Measurements from ENCODE around the gene OTOA.
"Not testable (repeated sequence)": the region's sequence is repeated elsewhere in the genome, so short reads cannot be mapped to it uniquely, and the experiment has no call there.

OTOA gene

GRCh38 chr16:21641916-21642315 lies 21.9 kb upstream of the OTOA start:
- H3K36me3 ChIP-seq (ENCODE audit: control insufficient read depth, insufficient read depth, low read length) = peaks cover 5% of the 10 kb centered on the region; the same call in 1 of the 2 replicates
- no peak overlapping the region for H3K4me3 ChIP-seq (ENCODE audit: low read depth, low read length)
- no peaks in the 10 kb centered on the region for H3K27me3 ChIP-seq (ENCODE audit: control insufficient read depth, insufficient read depth, low read length)
- H3K4me1 ChIP-seq (ENCODE audit: control insufficient read depth, insufficient read depth, low read length) = no peaks in the 10 kb centered on the region
- H3K27ac ChIP-seq (ENCODE audit: low read depth, low read length) = no peak overlapping the region
- H3K9ac ChIP-seq (ENCODE audit: low read depth, low read length) = no peak overlapping the region
- no peaks in the 10 kb centered on the region for H3K9me3 ChIP-seq (ENCODE audit: control insufficient read depth, insufficient read depth, low read length)

DNA sequence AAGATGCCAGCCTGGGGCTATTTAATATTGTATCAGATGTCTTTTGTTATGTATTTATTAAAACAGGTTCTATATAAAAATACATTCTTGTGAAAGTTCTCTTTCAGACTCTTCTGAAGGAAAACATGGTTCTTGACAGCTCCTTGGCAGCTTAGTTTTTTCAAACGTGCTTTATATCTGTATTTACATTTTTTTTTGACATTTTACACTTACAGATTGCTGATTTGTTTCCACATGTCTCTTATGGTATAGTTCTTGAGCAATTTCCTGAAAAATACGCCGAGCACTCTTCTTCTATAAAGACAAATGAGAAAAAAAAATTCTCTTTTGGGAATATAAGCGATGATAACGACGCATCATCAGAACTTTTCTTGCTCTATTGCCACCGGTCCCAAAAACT lies 20.9 kb upstream of the OTOA start:
- Histone ChIP-seq H3K9me3 (ENCODE audit: control insufficient read depth, insufficient read depth, low read length) (no peaks in the 10 kb centered on the region), H3K4me3 (ENCODE audit: low read depth, low read length) (no peak overlapping the region), H3K27ac (ENCODE audit: low read depth, low read length) (no peak overlapping the region), H3K36me3 (ENCODE audit: control insufficient read depth, insufficient read depth, low read length) (peaks cover 8% of the 10 kb centered on the region; the same call in 1 of the 2 replicates), H3K9ac (ENCODE audit: low read depth, low read length) (no peak overlapping the region), H3K27me3 (ENCODE audit: control insufficient read depth, insufficient read depth, low read length) (no peaks in the 10 kb centered on the region), H3K4me1 (ENCODE audit: control insufficient read depth, insufficient read depth, low read length) (no peaks in the 10 kb centered on the region)

DNA sequence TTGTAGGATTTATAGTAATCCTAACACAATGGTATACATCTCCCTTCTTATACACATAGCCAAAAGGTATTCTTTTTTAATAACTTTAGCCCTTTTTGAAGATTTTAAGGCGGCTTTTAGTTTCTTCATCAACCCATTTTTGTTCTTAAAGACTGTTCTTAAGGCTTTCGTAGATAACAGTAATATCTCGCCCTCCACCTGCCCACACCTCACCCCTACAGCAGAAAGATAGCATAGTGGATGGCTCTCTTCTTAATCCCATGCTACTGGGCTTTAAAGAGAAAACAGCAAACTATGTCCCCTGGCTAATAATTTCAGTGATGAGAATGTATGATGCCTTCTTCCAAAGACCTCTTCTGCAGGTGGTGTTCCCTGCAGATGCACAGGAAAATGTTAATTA lies 20.0 kb upstream of the OTOA start:
- no peaks in the 10 kb centered on the region for H3K9me3 ChIP-seq (ENCODE audit: control insufficient read depth, insufficient read depth, low read length)
- no peaks in the 10 kb centered on the region for H3K4me1 ChIP-seq (ENCODE audit: control insufficient read depth, insufficient read depth, low read length)
- no peaks in the 10 kb centered on the region for H3K27me3 ChIP-seq (ENCODE audit: control insufficient read depth, insufficient read depth, low read length)
- no peak overlapping the region for H3K4me3 ChIP-seq (ENCODE audit: low read depth, low read length)
- peaks cover 8% of the 10 kb centered on the region; the same call in 1 of the 2 replicates for H3K36me3 ChIP-seq (ENCODE audit: control insufficient read depth, insufficient read depth, low read length)
- no peak overlapping the region for H3K27ac ChIP-seq (ENCODE audit: low read depth, low read length)
- no peak overlapping the region for H3K9ac ChIP-seq (ENCODE audit: low read depth, low read length)

- Histone ChIP-seq H3K4me1 (ENCODE audit: control insufficient read depth, insufficient read depth, low read length) (no peaks in the 10 kb centered on the region), H3K27ac (ENCODE audit: low read depth, low read length) (no peak overlapping the region), H3K9me3 (ENCODE audit: control insufficient read depth, insufficient read depth, low read length) (no peaks in the 10 kb centered on the region), H3K36me3 (ENCODE audit: control insufficient read depth, insufficient read depth, low read length) (peaks cover 5% of the 10 kb centered on the region; the same call in 1 of the 2 replicates), H3K27me3 (ENCODE audit: control insufficient read depth, insufficient read depth, low read length) (no peaks in the 10 kb centered on the region), H3K4me3 (ENCODE audit: low read depth, low read length) (no peak overlapping the region), H3K9ac (ENCODE audit: low read depth, low read length) (no peak overlapping the region)
These were observed 19.1 kb upstream of the OTOA start for GRCh38 chr16:21644674-21645073.

- Histone ChIP-seq H3K4me1 (ENCODE audit: control insufficient read depth, insufficient read depth, low read length) (no peaks in the 10 kb centered on the region), H3K9ac (ENCODE audit: low read depth, low read length) (no peak overlapping the region), H3K27ac (ENCODE audit: low read depth, low read length) (no peak overlapping the region), H3K36me3 (ENCODE audit: control insufficient read depth, insufficient read depth, low read length) (peaks cover 5% of the 10 kb centered on the region; the same call in 1 of the 2 replicates), H3K4me3 (ENCODE audit: low read depth, low read length) (no peak overlapping the region), H3K9me3 (ENCODE audit: control insufficient read depth, insufficient read depth, low read length) (no peaks in the 10 kb centered on the region), H3K27me3 (ENCODE audit: control insufficient read depth, insufficient read depth, low read length) (no peaks in the 10 kb centered on the region)
These were observed 18.5 kb upstream of the OTOA start for GRCh38 chr16:21645261-21645721.

DNA sequence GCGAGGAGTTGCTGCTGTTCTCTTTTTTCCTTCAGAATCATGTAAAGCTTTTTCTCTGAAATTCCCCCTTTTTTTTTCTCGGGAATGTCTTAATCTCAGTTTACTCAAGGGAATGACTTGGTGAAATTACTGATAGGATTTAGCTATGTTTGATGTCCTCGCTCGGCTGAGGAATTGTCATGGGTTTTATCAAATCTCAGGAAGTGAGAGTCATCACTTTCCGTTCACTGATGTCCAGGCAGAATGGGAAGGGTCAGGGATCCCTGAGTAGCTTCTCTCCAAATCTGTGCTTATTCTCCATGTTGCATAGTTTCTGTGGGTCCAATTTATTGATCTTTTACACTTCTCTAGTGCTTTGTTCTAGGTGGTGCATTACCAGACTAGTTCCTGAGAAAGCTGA lies 17.7 kb upstream of the OTOA start:
- no peak overlapping the region for H3K9ac ChIP-seq (ENCODE audit: low read depth, low read length)
- H3K9me3 ChIP-seq (ENCODE audit: control insufficient read depth, insufficient read depth, low read length) = no peaks in the 10 kb centered on the region

GRCh38 chr16:21646721-21647561 lies 16.8 kb upstream of the OTOA start:
- Histone ChIP-seq H3K27me3 (ENCODE audit: control insufficient read depth, insufficient read depth, low read length) (no peaks in the 10 kb centered on the region), H3K27ac (ENCODE audit: low read depth, low read length) (no peak overlapping the region), H3K9ac (ENCODE audit: low read depth, low read length) (no peak overlapping the region), H3K4me3 (ENCODE audit: low read depth, low read length) (no peak overlapping the region), H3K9me3 (ENCODE audit: control insufficient read depth, insufficient read depth, low read length) (no peaks in the 10 kb centered on the region), H3K36me3 (ENCODE audit: control insufficient read depth, insufficient read depth, low read length) (peaks cover 5% of the 10 kb centered on the region; the same call in 1 of the 2 replicates), H3K4me1 (ENCODE audit: control insufficient read depth, insufficient read depth, low read length) (no peaks in the 10 kb centered on the region)

More for the DNA sequence above, 17.7 kb upstream of the OTOA start:
- Histone ChIP-seq H3K4me3 (ENCODE audit: low read depth, low read length) (no peak overlapping the region), H3K36me3 (ENCODE audit: control insufficient read depth, insufficient read depth, low read length) (peaks cover 5% of the 10 kb centered on the region; the same call in 1 of the 2 replicates), H3K27ac (ENCODE audit: low read depth, low read length) (no peak overlapping the region), H3K27me3 (ENCODE audit: control insufficient read depth, insufficient read depth, low read length) (no peaks in the 10 kb centered on the region), H3K4me1 (ENCODE audit: control insufficient read depth, insufficient read depth, low read length) (no peaks in the 10 kb centered on the region)

GRCh38 chr16:21647562-21648164 lies 16.1 kb upstream of the OTOA start:
- Histone ChIP-seq H3K27ac (ENCODE audit: low read depth, low read length) (no peak overlapping the region), H3K27me3 (ENCODE audit: control insufficient read depth, insufficient read depth, low read length) (no peaks in the 10 kb centered on the region), H3K4me3 (ENCODE audit: low read depth, low read length) (no peak overlapping the region), H3K36me3 (ENCODE audit: control insufficient read depth, insufficient read depth, low read length) (peaks cover 5% of the 10 kb centered on the region; the same call in 1 of the 2 replicates), H3K9ac (ENCODE audit: low read depth, low read length) (no peak overlapping the region), H3K9me3 (ENCODE audit: control insufficient read depth, insufficient read depth, low read length) (no peaks in the 10 kb centered on the region), H3K4me1 (ENCODE audit: control insufficient read depth, insufficient read depth, low read length) (no peaks in the 10 kb centered on the region)

DNA sequence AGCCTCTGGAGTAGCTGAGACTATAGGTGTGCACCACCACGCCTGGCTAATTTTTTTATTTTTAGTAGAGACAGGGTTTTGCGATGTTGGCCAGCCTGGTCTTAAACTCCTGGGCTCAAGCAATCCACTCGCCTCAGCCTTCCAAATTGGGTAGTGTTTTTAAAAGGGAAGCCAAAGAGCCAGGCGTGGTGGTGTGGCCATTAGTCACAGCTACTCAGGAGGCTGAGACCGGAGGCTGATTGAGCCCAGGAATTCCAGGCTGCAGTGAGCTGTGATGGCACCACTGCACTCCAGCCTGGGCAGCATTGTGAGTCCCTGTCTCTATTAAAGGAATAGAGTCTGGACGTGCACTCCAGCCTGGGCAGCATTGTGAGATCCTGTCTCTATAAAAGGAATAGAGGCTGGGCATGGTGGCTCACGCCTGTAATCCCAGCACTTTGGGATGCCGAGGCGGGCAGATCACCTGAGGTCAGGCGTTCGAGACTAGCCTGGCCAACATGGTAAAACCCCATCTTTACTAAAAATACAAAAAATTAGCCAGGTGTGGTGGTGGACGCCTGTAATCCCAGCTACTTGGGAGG lies 13.9 kb upstream of the OTOA start:
- H3K4me1 ChIP-seq (ENCODE audit: control insufficient read depth, insufficient read depth, low read length); H3K9me3 ChIP-seq (ENCODE audit: control insufficient read depth, insufficient read depth, low read length); H3K36me3 ChIP-seq (ENCODE audit: control insufficient read depth, insufficient read depth, low read length); H3K27me3 ChIP-seq (ENCODE audit: control insufficient read depth, insufficient read depth, low read length); H3K27ac ChIP-seq (ENCODE audit: low read depth, low read length); H3K4me3 ChIP-seq (ENCODE audit: low read depth, low read length); H3K9ac ChIP-seq (ENCODE audit: low read depth, low read length): not testable (repeated sequence)

DNA sequence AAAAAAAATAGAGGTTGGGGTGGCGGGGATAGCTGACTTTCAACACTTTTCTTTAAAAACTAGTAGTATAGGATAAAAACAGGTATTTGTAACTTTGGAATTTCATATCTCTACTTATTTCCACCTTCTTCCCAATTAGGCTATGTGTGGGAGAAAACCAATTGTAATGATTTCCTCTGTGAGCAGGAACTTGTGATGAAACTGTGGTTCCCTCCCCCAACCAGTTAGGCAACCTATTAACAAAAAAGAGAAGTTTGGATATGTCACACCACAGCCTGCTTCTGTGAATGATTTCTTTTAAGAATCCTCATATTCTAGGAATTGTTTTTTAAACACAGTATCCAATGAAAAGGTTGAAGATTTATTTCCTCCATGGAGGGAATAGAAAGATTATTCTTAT lies 13.2 kb upstream of the OTOA start:
- H3K36me3 ChIP-seq (ENCODE audit: control insufficient read depth, insufficient read depth, low read length) = peaks cover 14% of the 10 kb centered on the region; the same call in 1 of the 2 replicates
- no peak overlapping the region for H3K4me3 ChIP-seq (ENCODE audit: low read depth, low read length)
- no peaks in the 10 kb centered on the region for H3K4me1 ChIP-seq (ENCODE audit: control insufficient read depth, insufficient read depth, low read length)

DNA sequence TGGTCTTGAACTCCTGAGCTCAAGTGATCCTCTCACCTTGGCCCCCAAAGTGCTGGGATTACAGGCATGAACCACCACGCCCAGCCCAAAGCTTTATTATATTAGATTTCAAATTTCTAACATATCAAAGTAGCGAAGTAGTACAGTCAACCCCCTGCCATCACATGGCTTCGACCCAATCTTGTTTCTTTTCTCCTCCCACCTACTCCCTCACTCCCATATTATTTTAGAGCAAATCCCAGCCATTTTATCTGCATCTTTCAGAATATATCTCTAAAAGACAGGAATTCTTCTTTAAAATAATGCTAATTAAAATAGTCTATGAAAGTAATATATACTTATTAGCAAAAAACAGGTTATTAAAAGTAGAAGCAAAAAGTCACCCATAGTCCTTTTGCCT lies 12.3 kb upstream of the OTOA start:
- Histone ChIP-seq H3K27ac (ENCODE audit: low read depth, low read length) (no peak overlapping the region), H3K36me3 (ENCODE audit: control insufficient read depth, insufficient read depth, low read length) (peaks cover 23% of the 10 kb centered on the region), H3K27me3 (ENCODE audit: control insufficient read depth, insufficient read depth, low read length) (no peaks in the 10 kb centered on the region), H3K4me3 (ENCODE audit: low read depth, low read length) (no peak overlapping the region), H3K9me3 (ENCODE audit: control insufficient read depth, insufficient read depth, low read length) (no peaks in the 10 kb centered on the region), H3K9ac (ENCODE audit: low read depth, low read length) (no peak overlapping the region), H3K4me1 (ENCODE audit: control insufficient read depth, insufficient read depth, low read length) (no peaks in the 10 kb centered on the region)

More for the DNA sequence above, 13.2 kb upstream of the OTOA start:
- H3K9me3 ChIP-seq (ENCODE audit: control insufficient read depth, insufficient read depth, low read length) = no peaks in the 10 kb centered on the region
- H3K9ac ChIP-seq (ENCODE audit: low read depth, low read length) = no peak overlapping the region
- H3K27me3 ChIP-seq (ENCODE audit: control insufficient read depth, insufficient read depth, low read length) = no peaks in the 10 kb centered on the region
- no peak overlapping the region for H3K27ac ChIP-seq (ENCODE audit: low read depth, low read length)

Data from HUES48 (cell line).